B cell (primary cell): ENCODE results near the gene PRKN. TPM values are rescaled to one million over a fixed set of nuclear protein-coding genes. Genes with fewer than 3 reads are reported as not detected.

Source experiments
- ATAC-seq: fragments of 200-7000 bp; cut with Tn5 transposase; one replicate; pipeline ENCODE4 v1.10.0; 2021; ENCODE audit warnings: low read depth, mild to moderate bottlenecking, moderate number of reproducible peaks, moderate library complexity
- CTCF ChIA-PET: fragments of 350-600 bp; sonication (Branson Sonifier 250); formaldehyde crosslinking; loops from one replicate; lab custom pipeline; 2021; ENCODE audit warnings: antibody characterized with exemption, inconsistent platforms; lab: Charles Lee
- POLR2A ChIA-PET: fragments of 350-600 bp; sonication (Branson Sonifier 250); formaldehyde crosslinking; loops from one replicate; lab custom pipeline; 2021; ENCODE audit warnings: antibody characterized with exemption; lab: Charles Lee
- DNase-seq: peaks from one replicate; pipeline ENCODE4 v3.0.0; 2013
- H2AFZ ChIP-seq: 2 replicates; pipeline ENCODE4 v1.6.1; 2012; ENCODE audit warnings: mild to moderate bottlenecking, low read depth, low read length; ENCODE audit not compliant: insufficient read depth, poor library complexity, severe bottlenecking
- H3K27ac ChIP-seq, 2 donors: 1 replicate in 1 of 2; 2 replicates in 1 of 2; pipeline ENCODE4 v1.5.1; 2012 to 2013; ENCODE audit warnings: low read length in 2 of 2, mild to moderate bottlenecking in 2 of 2, moderate library complexity in 1 of 2
- H3K27me3 ChIP-seq, 4 experiments: fragments of 200-600 bp in 1 of 4; sonication (generic) in 1 of 4; replicated peaks in 1 of 4; 1 replicate in 2 of 4; 2 replicates in 2 of 4; pipeline versions ENCODE4 v1.6.1 to v1.7.0; 2013 to 2016; ENCODE audit warnings: low read length in 3 of 4, mild to moderate bottlenecking in 2 of 4, mixed read lengths in 1 of 4, moderate library complexity in 1 of 4; ENCODE audit not compliant: insufficient read depth in 4 of 4, control insufficient read depth in 3 of 4; ENCODE audit errors: control extremely low read depth in 1 of 4
- H3K36me3 ChIP-seq, 2 experiments: replicated peaks in 1 of 2; 1 replicate in 1 of 2; 2 replicates in 1 of 2; pipeline versions ENCODE4 v1.6.1 to v1.7.1; 2013; ENCODE audit warnings: low read length in 1 of 2; ENCODE audit not compliant: insufficient read depth in 2 of 2, control insufficient read depth in 1 of 2; ENCODE audit errors: control extremely low read depth in 1 of 2, extremely low read depth in 1 of 2
- H3K4me1 ChIP-seq, 2 donors: fragments of 200-600 bp in 1 of 2; sonication (generic) in 1 of 2; 1 replicate in 1 of 2; 2 replicates in 1 of 2; pipeline versions ENCODE4 v1.5.1 to v1.6.1; 2013 to 2017; ENCODE audit warnings: low read length in 2 of 2; ENCODE audit not compliant: control insufficient read depth in 2 of 2, insufficient read depth in 2 of 2
- H3K4me2 ChIP-seq: replicated peaks from 2 replicates; pipeline ENCODE3; 2012; ENCODE audit warnings: mild to moderate bottlenecking, low read depth, low read length; ENCODE audit not compliant: poor library complexity, severe bottlenecking
- H3K4me3 ChIP-seq, 5 experiments: fragments of 200-600 bp in 1 of 5; sonication (generic) in 1 of 5; 1 replicate in 3 of 5; 2 replicates in 2 of 5; pipeline versions ENCODE4 v1.5.1 to v1.7.0; 2011 to 2016; ENCODE audit warnings: low read length in 4 of 5, mild to moderate bottlenecking in 4 of 5, low read depth in 2 of 5, control low read depth in 1 of 5, moderate library complexity in 1 of 5; ENCODE audit not compliant: insufficient read depth in 1 of 5; ENCODE audit errors: control extremely low read depth in 1 of 5, extremely low read depth in 1 of 5
- H3K79me2 ChIP-seq: fragments of 200-600 bp; sonication (generic); one replicate; pipeline ENCODE4 v1.6.0; 2016; ENCODE audit warnings: low read length; ENCODE audit not compliant: control insufficient read depth, insufficient read depth
- H3K9ac ChIP-seq: fragments of 200-600 bp; sonication (generic); 2 replicates; pipeline ENCODE4 v1.6.1; 2017; ENCODE audit warnings: mild to moderate bottlenecking, low read length, moderate library complexity
- H3K9me3 ChIP-seq, 3 donors: one replicate each; pipeline versions ENCODE4 v1.6.1 to v1.7.1; 2013; ENCODE audit warnings: low read length in 2 of 3; ENCODE audit not compliant: control insufficient read depth in 2 of 3, insufficient read depth in 1 of 3; ENCODE audit errors: control extremely low read depth in 1 of 3
- H4K20me1 ChIP-seq: 2 replicates; pipeline ENCODE4 v1.6.0; 2012; ENCODE audit warnings: mild to moderate bottlenecking, low read length; ENCODE audit not compliant: insufficient read depth, control insufficient read depth, poor library complexity, severe bottlenecking
- H3K27ac Mint-ChIP-seq: one replicate; pipeline ENCODE4 v1.8.0; 2021; ENCODE audit warnings: mixed read lengths
- H3K27me3 Mint-ChIP-seq: one replicate; pipeline ENCODE4 v1.8.0; 2021; ENCODE audit warnings: mixed read lengths
- H3K4me1 Mint-ChIP-seq: one replicate; pipeline ENCODE4 v1.8.0; 2021; ENCODE audit warnings: mixed read lengths
- H3K4me3 Mint-ChIP-seq: one replicate; pipeline ENCODE4 v1.8.0; 2021; ENCODE audit warnings: mixed read lengths
- H3K9me3 Mint-ChIP-seq: one replicate; pipeline ENCODE4 v1.8.0; 2022; ENCODE audit warnings: mixed read lengths; ENCODE audit not compliant: insufficient read depth
- CTCF ChIP-seq: fragments of 200-600 bp; IDR thresholded peaks from one replicate; pipeline ENCODE4 v1.8.0; 2022; ENCODE audit warnings: antibody characterized with exemption, mild to moderate bottlenecking
- EZH2 ChIP-seq: IDR thresholded peaks from 2 replicates; pipeline ENCODE4 v1.6.1; 2012; ENCODE audit warnings: borderline replicate concordance, low read depth, mild to moderate bottlenecking, moderate library complexity, low read length; ENCODE audit not compliant: insufficient read depth, poor library complexity, severe bottlenecking
- WGBS: methylation state at CpG from one replicate; pipeline ENCODE4 v1.1.5; 2013; ENCODE audit warnings: missing lambda C conversion rate; ENCODE audit not compliant: insufficient coverage; 5-methylcytosine and 5-hydroxymethylcytosine counted together
- intact Hi-C: fragments of 100-400 bp; cut with micrococcal nuclease; formaldehyde crosslinking; loops from one replicate; pipeline ENCODE4 v1.10.0; 2022
- polyA plus RNA-seq: library from polyadenylated mRNA; depleted of rRNA; stranded (reverse); fragments of >200 nt; gene quantifications from 2 replicates; pipeline ENCODE4 v1.2.3, GENCODE V29; 2012
- total RNA-seq, 2 donors: library from RNA; stranded (reverse); fragments of 120-200 nt in 1 of 2; gene quantifications; 1 replicate in 1 of 2; 2 replicates in 1 of 2; pipeline versions ENCODE4 v1.2.3 to v1.2.4, GENCODE V29; 2013 to 2022

Gene PRKN
- total and polyA plus RNA-seq, 2 donors (not counting 1 experiment from before 2014, with no cell fraction given), result 1.6 to 6.2 TPM

DNA sequence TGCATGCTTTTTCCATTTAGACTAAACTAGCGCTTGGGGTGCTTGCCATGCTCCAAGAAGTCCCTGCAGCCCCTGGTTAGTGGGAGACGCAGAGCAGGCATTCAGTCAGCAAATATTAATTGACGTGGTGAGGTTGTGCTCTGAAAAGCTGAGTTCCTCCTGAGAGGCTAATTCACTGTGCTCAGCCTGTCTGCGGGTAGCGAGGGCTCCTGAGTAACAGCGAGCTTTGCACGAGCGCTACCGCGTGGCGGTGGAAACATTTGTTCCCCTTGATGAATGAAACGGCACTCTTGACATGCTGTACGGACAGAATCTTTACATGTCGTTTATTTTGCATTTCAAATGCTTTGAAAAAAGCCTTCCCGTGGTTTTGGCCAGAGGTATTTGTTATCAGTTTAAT, 1283.1 kb downstream of the PRKN start:
- no peak for DNase-seq
- Mint-ChIP-seq H3K27me3 (no peaks in the 10 kb centered on the region), H3K4me3 (no peak overlapping the region), H3K4me1 (no peaks in the 10 kb centered on the region), H3K27ac (no peak overlapping the region), H3K9me3 (no peaks in the 10 kb centered on the region)
- no peak overlapping the region for H2AFZ ChIP-seq
- ChIA-PET CTCF (no interaction called here), POLR2A (no interaction called here)
- no peak overlapping the region for H3K4me2 ChIP-seq
- no peak overlapping the region for H3K4me3 ChIP-seq
- TF ChIP-seq CTCF (no peak), EZH2 (no peak)
- H4K20me1 ChIP-seq, result no peaks in the 10 kb centered on the region
- H3K9ac ChIP-seq, result no peak overlapping the region
- no peaks in the 10 kb centered on the region for H3K4me1 ChIP-seq
- intact Hi-C loops, result no loop called here
- no peaks in the 10 kb centered on the region for H3K27me3 ChIP-seq
- H3K36me3 ChIP-seq, result no peaks in the 10 kb centered on the region
- WGBS, result 49% methylated on average over 13 of the region's 15 CpGs
- H3K9me3 ChIP-seq, result no peaks in the 10 kb centered on the region
- H3K79me2 ChIP-seq, result no peaks in the 10 kb centered on the region
- H3K27ac ChIP-seq, result no peak overlapping the region
- no peak for ATAC-seq

GRCh38 chr6:161443848-161444247, 1283.7 kb downstream of the PRKN start:
- no peak for DNase-seq
- H3K79me2 ChIP-seq, result no peaks in the 10 kb centered on the region
- no peak overlapping the region for H3K4me2 ChIP-seq
- intact Hi-C loops, result no loop called here
- Mint-ChIP-seq H3K27ac (no peak overlapping the region), H3K27me3 (no peaks in the 10 kb centered on the region), H3K9me3 (no peaks in the 10 kb centered on the region), H3K4me1 (no peaks in the 10 kb centered on the region), H3K4me3 (no peak overlapping the region)
- H3K27me3 ChIP-seq, result no peaks in the 10 kb centered on the region
- no peak overlapping the region for H3K4me3 ChIP-seq
- no peak overlapping the region for H3K9ac ChIP-seq
- ChIA-PET CTCF (no interaction called here), POLR2A (no interaction called here)
- H3K4me1 ChIP-seq, result no peaks in the 10 kb centered on the region
- no peak overlapping the region for H2AFZ ChIP-seq
- TF ChIP-seq CTCF (no peak), EZH2 (no peak)
- no peaks in the 10 kb centered on the region for H3K36me3 ChIP-seq
- no peak overlapping the region for H3K27ac ChIP-seq
- H3K9me3 ChIP-seq, result peaks cover 0 to 2% (median 0%) of the 10 kb centered on the region in 3 donors
- H4K20me1 ChIP-seq, result no peaks in the 10 kb centered on the region
- 76% methylated on average over 8 of the region's 8 CpGs for WGBS
- ATAC-seq, result no peak
